Skin of body (tissue), 2 donors: Measurements from ENCODE around the gene VWA3B. TPM values are rescaled to one million over a fixed set of nuclear protein-coding genes. Genes with fewer than 3 reads are reported as not detected.
A peak's percentile ranks its signal among the peaks of the same experiment; 100 is the strongest.

Experiments used
- DNase-seq: peaks from one replicate; lab custom pipeline; 2025; lab: John Stamatoyannopoulos, UW
- total RNA-seq: library from RNA; depleted of rRNA; stranded (reverse); fragments of >200 nt; gene quantifications from one replicate; pipeline ENCODE4 v1.2.3, GENCODE V29; 2014

VWA3B gene
- total RNA-seq, 1 donor from 2014 or later, result not detected

GRCh38 chr2:98332989-98333388 lies 246.0 kb downstream of the VWA3B start:
- no peak for DNase-seq

GRCh38 chr2:98333922-98334321 lies 247.0 kb downstream of the VWA3B start:
- DNase-seq, result no peak

- DNase-seq, result peak; percentile 65
Observed at GRCh38 chr2:98334439-98335078, 247.6 kb downstream of the VWA3B start.

GRCh38 chr2:98335271-98335670 lies 248.3 kb downstream of the VWA3B start:
- no peak for DNase-seq

GRCh38 chr2:98341241-98341640 lies 254.3 kb downstream of the VWA3B start:
- no peak for DNase-seq

GRCh38 chr2:98343285-98343684 lies 256.3 kb downstream of the VWA3B start:
- no peak for DNase-seq

GRCh38 chr2:98346311-98347236 lies 259.6 kb downstream of the VWA3B start, which contains the start of gene CNGA3:
TSS of gene CNGA3 (plus strand) at chr2:98346456. CDS start at chr2:98369976, 23,520 bp downstream.
- no peak for DNase-seq

GRCh38 chr2:98347298-98348065 lies 260.5 kb downstream of the VWA3B start:
- DNase-seq, result no peak

GRCh38 chr2:98348066-98348561 lies 261.1 kb downstream of the VWA3B start:
- no peak for DNase-seq

- DNase-seq, result no peak
Observed at GRCh38 chr2:98350411-98350810, 263.4 kb downstream of the VWA3B start.

GRCh38 chr2:98355881-98356280 lies 268.9 kb downstream of the VWA3B start:
- DNase-seq, result no peak

- no peak for DNase-seq
Observed at GRCh38 chr2:98356729-98357128, 269.8 kb downstream of the VWA3B start.

GRCh38 chr2:98357849-98358248 lies 270.9 kb downstream of the VWA3B start:
- DNase-seq, result no peak

GRCh38 chr2:98359986-98360385 lies 273.0 kb downstream of the VWA3B start:
- no peak for DNase-seq

Other genes starting within 250 kb of the VWA3B start
- gene TMEM131, start 91.2 kb upstream of the VWA3B start, total RNA-seq, result 44.8 TPM